CD14-positive monocyte (primary cell): Measurements from ENCODE around the gene EXOC6. TPM values are rescaled to one million over a fixed set of nuclear protein-coding genes. Genes with fewer than 3 reads are reported as not detected.

Source experiments
- DNase-seq, 3 donors: peaks; one replicate each; pipeline ENCODE4 v3.0.0-alpha.2; 2011 to 2022
- H2AFZ ChIP-seq: 2 replicates; pipeline ENCODE4 v1.6.0; 2012; ENCODE audit warnings: mild to moderate bottlenecking, low read depth, low read length, inconsistent platforms; ENCODE audit not compliant: insufficient read depth, poor library complexity, severe bottlenecking
- H3K27ac ChIP-seq, 2 donors: 1 replicate in 1 of 2; 2 replicates in 1 of 2; pipeline ENCODE4 v1.5.1; 2012 to 2013; ENCODE audit warnings: low read length in 2 of 2, control low read depth in 1 of 2, inconsistent platforms in 1 of 2, low read depth in 1 of 2, mild to moderate bottlenecking in 1 of 2
- H3K27me3 ChIP-seq, 2 donors: one replicate each; pipeline versions ENCODE4 v1.6.0 to v1.6.1; 2011 to 2013; ENCODE audit warnings: low read length in 2 of 2; ENCODE audit not compliant: control insufficient read depth in 2 of 2, insufficient read depth in 2 of 2
- H3K36me3 ChIP-seq, 2 donors: replicated peaks in 1 of 2; 1 replicate in 1 of 2; 2 replicates in 1 of 2; pipeline versions ENCODE4 v1.5.1 to v1.6.1; 2012 to 2013; ENCODE audit warnings: low read length in 2 of 2, control low read depth in 1 of 2, inconsistent platforms in 1 of 2, mild to moderate bottlenecking in 1 of 2; ENCODE audit not compliant: insufficient read depth in 2 of 2, control insufficient read depth in 1 of 2
- H3K4me1 ChIP-seq, 2 donors: 1 replicate in 1 of 2; 2 replicates in 1 of 2; pipeline versions ENCODE4 v1.5.1 to v1.6.1; 2012 to 2013; ENCODE audit warnings: low read length in 2 of 2, control low read depth in 1 of 2, inconsistent platforms in 1 of 2, mild to moderate bottlenecking in 1 of 2, moderate library complexity in 1 of 2; ENCODE audit not compliant: insufficient read depth in 2 of 2, control insufficient read depth in 1 of 2
- H3K4me2 ChIP-seq: replicated peaks from 2 replicates; pipeline ENCODE3; 2012; ENCODE audit warnings: low read length, moderate library complexity, mild to moderate bottlenecking; ENCODE audit not compliant: poor library complexity, severe bottlenecking; ENCODE audit errors: extremely low read depth
- H3K4me3 ChIP-seq, 3 experiments: fragments of 200-600 bp in 1 of 3; sonication (generic) in 1 of 3; replicated peaks in 1 of 3; 1 replicate in 2 of 3; 2 replicates in 1 of 3; pipeline ENCODE4 v1.5.1; 2011 to 2013; ENCODE audit warnings: low read length in 3 of 3, mild to moderate bottlenecking in 3 of 3, control low read depth in 2 of 3, low read depth in 2 of 3, inconsistent platforms in 1 of 3, moderate library complexity in 1 of 3
- H3K79me2 ChIP-seq: 2 replicates; pipeline ENCODE4 v1.6.0; 2012; ENCODE audit warnings: mild to moderate bottlenecking, control low read depth, inconsistent platforms, low read length, moderate library complexity; ENCODE audit not compliant: insufficient read depth
- H3K9ac ChIP-seq: 2 replicates; pipeline ENCODE4 v1.6.0; 2017; ENCODE audit warnings: low read length, mild to moderate bottlenecking; ENCODE audit not compliant: insufficient read depth, poor library complexity, severe bottlenecking
- H3K9me3 ChIP-seq, 2 donors: replicated peaks in 1 of 2; 1 replicate in 1 of 2; 2 replicates in 1 of 2; pipeline versions ENCODE4 v1.5.1 to v1.6.1; 2012 to 2013; ENCODE audit warnings: low read length in 2 of 2, control low read depth in 1 of 2; ENCODE audit not compliant: control insufficient read depth in 1 of 2, insufficient read depth in 1 of 2
- H4K20me1 ChIP-seq: 2 replicates; pipeline ENCODE4 v1.6.0; 2012; ENCODE audit warnings: mild to moderate bottlenecking, low read length, control low read depth, moderate library complexity; ENCODE audit not compliant: insufficient read depth
- H3K27ac Mint-ChIP-seq, 7 donors: one replicate each; pipeline ENCODE4 v1.8.0; 2020; ENCODE audit warnings: mild to moderate bottlenecking in 7 of 7, mixed read lengths in 7 of 7, moderate library complexity in 6 of 7, inconsistent platforms in 2 of 7
- H3K27me3 Mint-ChIP-seq, 3 donors: one replicate each; pipeline ENCODE4 v1.8.0; 2021 to 2022; ENCODE audit warnings: low read depth in 3 of 3, mild to moderate bottlenecking in 3 of 3, mixed read lengths in 3 of 3, moderate library complexity in 3 of 3, inconsistent platforms in 1 of 3
- H3K36me3 Mint-ChIP-seq, 2 donors: one replicate each; pipeline ENCODE4 v1.8.0; 2020; ENCODE audit warnings: mixed read lengths in 2 of 2, inconsistent platforms in 1 of 2, mild to moderate bottlenecking in 1 of 2
- H3K4me1 Mint-ChIP-seq: one replicate; pipeline ENCODE4 v1.8.0; 2020; ENCODE audit warnings: mild to moderate bottlenecking, mixed read lengths
- H3K4me3 Mint-ChIP-seq, 2 donors: one replicate each; pipeline ENCODE4 v1.8.0; 2020; ENCODE audit warnings: mild to moderate bottlenecking in 2 of 2, mixed read lengths in 2 of 2, moderate library complexity in 1 of 2
- H3K9me3 Mint-ChIP-seq, 7 donors: one replicate each; pipeline ENCODE4 v1.8.0; 2020 to 2022; ENCODE audit warnings: mixed read lengths in 7 of 7, mild to moderate bottlenecking in 6 of 7, moderate library complexity in 6 of 7, inconsistent platforms in 2 of 7
- WGBS: methylation state at CpG from one replicate; pipeline ENCODE4 v1.1.5; 2013; ENCODE audit warnings: missing lambda C conversion rate; ENCODE audit not compliant: insufficient coverage; 5-methylcytosine and 5-hydroxymethylcytosine counted together
- intact Hi-C, 2 donors: fragments of 100-400 bp; cut with micrococcal nuclease; formaldehyde crosslinking; loops; one replicate each; pipeline versions ENCODE4 v1.15.0 to v1.15.1; 2023
- polyA plus RNA-seq, 3 donors: library from polyadenylated mRNA; depleted of rRNA in 1 of 3; unstranded in 2 of 3; stranded (reverse) in 1 of 3; fragments of 300-500 nt in 2 of 3; fragments of >200 nt in 1 of 3; fragmentation: Illumina TruSeq in 2 of 3; gene quantifications; 1 replicate in 2 of 3; 2 replicates in 1 of 3; pipeline ENCODE4 v1.2.3, GENCODE V29; 2012 to 2021
- TF ChIP-seq, protein P1 (sequence below): fragments of 200-600 bp; IDR thresholded peaks from one replicate; pipeline ENCODE4 v1.8.0; 2022; ENCODE audit warnings: antibody characterized with exemption, mild to moderate bottlenecking

EXOC6 gene
- polyA plus RNA-seq, 3 donors: 7.5 to 9.6 (median 8.3) TPM

- Histone ChIP-seq H3K27me3 (peaks cover 24 to 31% of the 10 kb centered on the region in 2 donors), H3K9ac (no peak overlapping the region), H3K4me3 (no peak overlapping the region), H3K79me2 (no peaks in the 10 kb centered on the region), H3K4me2 (no peak overlapping the region), H2AFZ (no peak overlapping the region), H4K20me1 (no peaks in the 10 kb centered on the region), H3K4me1 (peaks cover 0 to 3% of the 10 kb centered on the region in 2 donors), H3K9me3 (no peaks in the 10 kb centered on the region), H3K36me3 (no peaks in the 10 kb centered on the region), H3K27ac (no peak overlapping the region)
- Mint-ChIP-seq H3K9me3 (peaks cover 0 to 3% (median 0%) of the 10 kb centered on the region in 7 donors), H3K27ac (no peak overlapping the region), H3K36me3 (no peaks in the 10 kb centered on the region), H3K4me3 (no peak overlapping the region), H3K27me3 (peaks cover 25 to 50% (median 46%) of the 10 kb centered on the region in 3 donors), H3K4me1 (peaks cover 6% of the 10 kb centered on the region)
- TF ChIP-seq, protein P1, sequence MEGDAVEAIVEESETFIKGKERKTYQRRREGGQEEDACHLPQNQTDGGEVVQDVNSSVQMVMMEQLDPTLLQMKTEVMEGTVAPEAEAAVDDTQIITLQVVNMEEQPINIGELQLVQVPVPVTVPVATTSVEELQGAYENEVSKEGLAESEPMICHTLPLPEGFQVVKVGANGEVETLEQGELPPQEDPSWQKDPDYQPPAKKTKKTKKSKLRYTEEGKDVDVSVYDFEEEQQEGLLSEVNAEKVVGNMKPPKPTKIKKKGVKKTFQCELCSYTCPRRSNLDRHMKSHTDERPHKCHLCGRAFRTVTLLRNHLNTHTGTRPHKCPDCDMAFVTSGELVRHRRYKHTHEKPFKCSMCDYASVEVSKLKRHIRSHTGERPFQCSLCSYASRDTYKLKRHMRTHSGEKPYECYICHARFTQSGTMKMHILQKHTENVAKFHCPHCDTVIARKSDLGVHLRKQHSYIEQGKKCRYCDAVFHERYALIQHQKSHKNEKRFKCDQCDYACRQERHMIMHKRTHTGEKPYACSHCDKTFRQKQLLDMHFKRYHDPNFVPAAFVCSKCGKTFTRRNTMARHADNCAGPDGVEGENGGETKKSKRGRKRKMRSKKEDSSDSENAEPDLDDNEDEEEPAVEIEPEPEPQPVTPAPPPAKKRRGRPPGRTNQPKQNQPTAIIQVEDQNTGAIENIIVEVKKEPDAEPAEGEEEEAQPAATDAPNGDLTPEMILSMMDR: no peak
- 69% methylated on average over 2 of the region's 3 CpGs for WGBS
- no peak for DNase-seq
- intact Hi-C loops: loop anchor here (2.0 to 5.0 kb wide), 4 partner anchors 206 to 271 kb away; no protein-coding TSS in a partner anchor
Measured at GRCh38 chr10:93081318-93081717, 233.0 kb downstream of the EXOC6 start.

- peaks cover 20 to 45% (median 42%) of the 10 kb centered on the region in 3 donors for H3K27me3 Mint-ChIP-seq
- H3K27ac Mint-ChIP-seq: no peak overlapping the region
- Histone ChIP-seq H3K27me3 (peaks cover 19 to 26% of the 10 kb centered on the region in 2 donors), H2AFZ (no peak overlapping the region), H3K4me3 (no peak overlapping the region), H4K20me1 (no peaks in the 10 kb centered on the region), H3K36me3 (no peaks in the 10 kb centered on the region), H3K9ac (no peak overlapping the region), H3K9me3 (no peaks in the 10 kb centered on the region), H3K4me1 (peaks cover 0 to 3% of the 10 kb centered on the region in 2 donors), H3K27ac (no peak overlapping the region), H3K79me2 (no peaks in the 10 kb centered on the region), H3K4me2 (no peak overlapping the region)
- H3K9me3 Mint-ChIP-seq: peaks cover 0 to 3% (median 0%) of the 10 kb centered on the region in 7 donors
- WGBS: 73% methylated on average over 3 of the region's 10 CpGs
- intact Hi-C loops: loop anchor here (2.0 to 5.0 kb wide), 4 partner anchors 205 to 271 kb away; no protein-coding TSS in a partner anchor
- TF ChIP-seq, protein P1: no peak
- no peak for DNase-seq
- no peaks in the 10 kb centered on the region for H3K36me3 Mint-ChIP-seq
- H3K4me3 Mint-ChIP-seq: peak overlapping the region in 1 of 2 donors; percentile 11
- peaks cover 6% of the 10 kb centered on the region for H3K4me1 Mint-ChIP-seq
Measured at GRCh38 chr10:93081834-93082233, 233.5 kb downstream of the EXOC6 start.
